HCT116 (cell line): ENCODE results near the gene PRIMPOL. TPM values are rescaled to one million over a fixed set of nuclear protein-coding genes. Genes with fewer than 3 reads are reported as not detected.
"Not testable (repeated sequence)": the region's sequence is repeated elsewhere in the genome, so short reads cannot be mapped to it uniquely, and the experiment has no call there.

Experiments used
- ATAC-seq: fragments of 200-7000 bp; cut with Tn5 transposase; 2 replicates; pipeline ENCODE4 v1.9.1; 2020; ENCODE audit warnings: mild to moderate bottlenecking, moderate library complexity
- BruUV-seq: library from RNA; stranded (reverse); fragments of 400-500 nt; replicated peaks from 2 replicates; lab custom pipeline; 2021; lab: Mats Ljungman, UMichigan
- CTCF ChIA-PET: fragments of 300-600 bp; sonication (Branson Sonifier 250); formaldehyde crosslinking; loops from one replicate; lab custom pipeline; 2021; ENCODE audit warnings: antibody characterized with exemption; lab: Charles Lee
- POLR2A ChIA-PET: fragments of 300-600, 350-600 bp; sonication (Branson Sonifier 250); formaldehyde crosslinking; loops from one replicate; lab custom pipeline; 2021; ENCODE audit warnings: antibody characterized with exemption; lab: Charles Lee
- RAD21 ChIA-PET, 2 experiments: fragments of 300-600 bp; sonication (Branson Sonifier 250); formaldehyde crosslinking; loops; one replicate each; lab custom pipeline; 2023; ENCODE audit warnings: low total read pairs in 2 of 2; ENCODE audit not compliant: uncharacterized antibody in 2 of 2, unreplicated experiment in 2 of 2, low non-redundant PET in 1 of 2; lab: Charles Lee
- DNase-seq: peaks from one replicate; pipeline ENCODE4 v3.0.0-alpha.2; 2010; ENCODE audit warnings: low read depth, low spot score
- H2AFZ ChIP-seq: fragments of 200-600 bp; shearing (Covaris generic), sonication (generic); 2 replicates; pipeline ENCODE4 v1.6.1; 2017; ENCODE audit warnings: low read depth, mixed run types, mixed read lengths, antibody characterized with exemption, low read length; ENCODE audit not compliant: poor library complexity, severe bottlenecking
- H3K27ac ChIP-seq: 2 replicates; pipeline ENCODE4 v1.5.1; 2012; ENCODE audit warnings: low read depth, low read length
- H3K27me3 ChIP-seq: fragments of 200-600 bp; sonication (generic); 2 replicates; pipeline ENCODE4 v1.6.1; 2016; ENCODE audit warnings: mixed run types, low read length, mixed read lengths; ENCODE audit not compliant: insufficient read depth
- H3K36me3 ChIP-seq, 2 experiments: fragments of 200-500 bp in 1 of 2; fragments of 200-600 bp in 1 of 2; sonication (Bioruptor generic) in 1 of 2; sonication (generic) in 1 of 2; 2 replicates each; pipeline versions ENCODE4 v1.5.1 to v1.6.1; 2014 to 2016; ENCODE audit warnings: low read length in 2 of 2, inconsistent platforms in 1 of 2, mixed read lengths in 1 of 2, mixed run types in 1 of 2; ENCODE audit not compliant: insufficient read depth in 2 of 2, control insufficient read depth in 1 of 2
- H3K4me1 ChIP-seq, 2 experiments: fragments of 200-600 bp in 1 of 2; sonication (generic) in 1 of 2; 2 replicates each; pipeline versions ENCODE4 v1.5.1 to v1.6.1; 2012 to 2017; ENCODE audit warnings: low read length in 2 of 2, inconsistent platforms in 1 of 2, mild to moderate bottlenecking in 1 of 2, mixed read lengths in 1 of 2, mixed run types in 1 of 2, moderate library complexity in 1 of 2; ENCODE audit not compliant: insufficient read depth in 2 of 2, control insufficient read depth in 1 of 2
- H3K4me2 ChIP-seq: fragments of 200-600 bp; sonication (generic); 2 replicates; pipeline ENCODE4 v1.6.1; 2017; ENCODE audit warnings: mixed run types, low read length, mixed read lengths
- H3K4me3 ChIP-seq, 2 experiments: fragments of 200-600 bp in 1 of 2; sonication (generic) in 1 of 2; replicated peaks in 1 of 2; 2 replicates each; pipeline ENCODE4 v1.5.1; 2011 to 2016; ENCODE audit warnings: low read length in 2 of 2, control low read depth in 1 of 2, low read depth in 1 of 2, mild to moderate bottlenecking in 1 of 2, mixed read lengths in 1 of 2, mixed run types in 1 of 2
- H3K79me2 ChIP-seq: fragments of 200-600 bp; sonication (generic); 2 replicates; pipeline ENCODE4 v1.6.1; 2017; ENCODE audit warnings: mild to moderate bottlenecking, mixed run types, low read length, moderate library complexity, mixed read lengths; ENCODE audit not compliant: insufficient read depth
- H3K9ac ChIP-seq: fragments of 200-600 bp; sonication (generic); 2 replicates; pipeline ENCODE4 v1.6.1; 2016; ENCODE audit warnings: low read length, mixed read lengths
- H3K9me2 ChIP-seq: fragments of 200-600 bp; sonication (generic), shearing (Covaris generic); 2 replicates; pipeline ENCODE4 v1.6.1; 2017; ENCODE audit warnings: mixed run types, mild to moderate bottlenecking, moderate library complexity; ENCODE audit not compliant: insufficient read depth
- H3K9me3 ChIP-seq, 2 experiments: fragments of 200-500 bp in 1 of 2; fragments of 200-600 bp in 1 of 2; sonication (Bioruptor generic) in 1 of 2; sonication (generic) in 1 of 2; 2 replicates each; pipeline ENCODE4 v1.6.1; 2014 to 2017; ENCODE audit warnings: low read length in 2 of 2, mixed read lengths in 2 of 2, inconsistent platforms in 1 of 2, low read depth in 1 of 2, mild to moderate bottlenecking in 1 of 2, mixed run types in 1 of 2, moderate library complexity in 1 of 2; ENCODE audit not compliant: control insufficient read depth in 1 of 2, insufficient read depth in 1 of 2
- H4K20me1 ChIP-seq: fragments of 200-600 bp; sonication (generic), shearing (Covaris generic); 2 replicates; pipeline ENCODE4 v1.6.1; 2017; ENCODE audit warnings: mixed run types, mild to moderate bottlenecking, moderate library complexity; ENCODE audit not compliant: insufficient read depth
- CBX3 ChIP-seq: IDR thresholded peaks from 2 replicates; pipeline ENCODE4 v1.6.1; 2012; ENCODE audit warnings: low read depth
- EZH2 ChIP-seq: fragments of 200-600 bp; sonication (generic); IDR thresholded peaks from 2 replicates; pipeline ENCODE4 v1.6.1; 2017; ENCODE audit warnings: antibody characterized with exemption, mixed run types
- EZH2phosphoT487 ChIP-seq: fragments of 200-600 bp; IDR thresholded peaks from 2 replicates; pipeline ENCODE4 v1.6.1; 2018; ENCODE audit warnings: antibody characterized with exemption, borderline replicate concordance
- SIN3A ChIP-seq: IDR thresholded peaks from 2 replicates; pipeline ENCODE4 v1.6.1; 2012; ENCODE audit warnings: low read depth
- YY1 ChIP-seq: IDR thresholded peaks from 2 replicates; pipeline ENCODE4 v1.6.1; 2011; ENCODE audit warnings: low read length, low read depth, moderate library complexity, mild to moderate bottlenecking; ENCODE audit not compliant: insufficient replicate concordance; ENCODE audit errors: extremely low read depth
- intact Hi-C: fragments of 100-400 bp; cut with micrococcal nuclease; formaldehyde crosslinking; loops from 2 replicates; pipeline ENCODE4 v1.10.0; 2022
- total RNA-seq: library from RNA; stranded (reverse); gene quantifications from one replicate; pipeline ENCODE4 v1.2.1, GENCODE V29; 2021; ENCODE audit not compliant: unreplicated experiment
- TF ChIP-seq, protein P1 (sequence below): IDR thresholded peaks from 2 replicates; pipeline ENCODE4 v1.6.1; 2012

Gene PRIMPOL
- total RNA-seq, 1 experiment from 2014 or later, result 11.3 TPM

DNA sequence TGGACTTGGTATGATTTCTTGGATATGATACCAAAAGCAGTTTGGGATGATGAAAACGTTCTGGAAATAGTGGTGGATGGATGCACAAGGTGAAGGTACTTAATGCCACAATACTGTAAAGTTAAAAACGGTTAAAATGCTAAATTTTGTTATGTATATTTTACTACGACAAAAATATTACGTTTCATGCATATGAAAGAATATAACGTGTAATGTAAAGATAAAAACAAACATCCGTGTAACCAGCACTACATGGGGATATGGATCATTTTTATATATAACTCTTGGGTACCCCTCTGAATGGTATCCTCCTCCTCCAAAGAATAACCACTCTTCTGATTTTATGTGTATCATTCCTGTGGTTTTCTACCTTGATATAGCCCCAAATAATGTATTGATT, 85.2 kb downstream of the PRIMPOL start:
- peak overlapping the region; percentile 90 for H3K9ac ChIP-seq
- H3K9me2 ChIP-seq, result no peaks in the 10 kb centered on the region
- no peaks in the 10 kb centered on the region for H3K27me3 ChIP-seq
- no peak overlapping the region for H3K27ac ChIP-seq
- CTCF ChIA-PET, result interaction anchor here (0.6 to 1.8 kb wide), 2 partner anchors 11 to 361 kb away, joined by 3 to 7 read pairs; no protein-coding TSS in a partner anchor
- RAD21 ChIA-PET, result no interaction called here
- no peak for ATAC-seq
- H3K4me1 ChIP-seq, result peaks cover 0 to 7% of the 10 kb centered on the region in 2 experiments; a peak in 2 of 4 replicates
- H3K9me3 ChIP-seq, result no peaks in the 10 kb centered on the region
- H3K4me2 ChIP-seq, result peak overlapping the region; percentile 84
- TF ChIP-seq, protein P1, sequence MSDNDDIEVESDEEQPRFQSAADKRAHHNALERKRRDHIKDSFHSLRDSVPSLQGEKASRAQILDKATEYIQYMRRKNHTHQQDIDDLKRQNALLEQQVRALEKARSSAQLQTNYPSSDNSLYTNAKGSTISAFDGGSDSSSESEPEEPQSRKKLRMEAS, result no peak
- TF ChIP-seq YY1, result no peak
- 0 out of 2 replicates have a peak, but pooled peaks have one; percentile 3 for TF ChIP-seq CBX3
- no peak for TF ChIP-seq EZH2phosphoT487
- TF ChIP-seq SIN3A, result no peak; the same call in 1 of the 2 replicates
- no peak for TF ChIP-seq EZH2
- peaks cover 39% of the 10 kb centered on the region for H3K79me2 ChIP-seq
- H2AFZ ChIP-seq, result no peak overlapping the region
- TSS peak; percentile 93 for BruUV-seq
- no peak for DNase-seq
- no peaks in the 10 kb centered on the region for H3K36me3 ChIP-seq
- POLR2A ChIA-PET, result interaction anchor here (0.7 to 1.3 kb wide), 3 partner anchors 11 to 87 kb away, joined by 3 to 4 read pairs (median 3); partner anchors contain the start of genes CASP3 and PRIMPOL
- no peaks in the 10 kb centered on the region for H4K20me1 ChIP-seq
- peak overlapping the region; percentile 34 to 81 for H3K4me3 ChIP-seq
- intact Hi-C loops, result loop anchor here (10.0 kb wide), 1 partner anchor 470 kb away; no protein-coding TSS in a partner anchor

DNA sequence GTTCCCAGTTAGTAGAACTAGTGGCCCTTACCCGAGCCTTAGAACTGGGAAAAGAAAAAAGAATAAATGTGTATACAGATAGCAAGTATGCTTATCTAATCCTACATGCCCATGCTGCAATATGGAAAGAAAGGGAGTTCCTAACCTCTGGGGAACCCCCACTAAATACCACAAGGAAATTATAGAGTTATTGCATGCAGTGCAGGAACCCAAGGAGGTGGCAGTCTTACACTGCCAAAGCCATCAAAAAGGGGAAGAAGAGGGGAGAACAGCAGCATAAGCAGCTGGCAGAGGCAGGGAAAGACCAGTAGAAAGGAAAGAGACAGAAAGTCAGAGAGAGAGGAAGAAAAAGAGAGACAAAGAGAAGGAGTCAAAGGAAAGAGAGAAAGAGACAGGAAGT, 90.0 kb downstream of the PRIMPOL start:
- H3K4me1 ChIP-seq, RAD21 ChIA-PET, H3K36me3 ChIP-seq, H3K4me3 ChIP-seq, H3K4me2 ChIP-seq, BruUV-seq, ATAC-seq, H4K20me1 ChIP-seq, H3K9me3 ChIP-seq, H3K9ac ChIP-seq, DNase-seq, H3K9me2 ChIP-seq, H3K27me3 ChIP-seq, CTCF ChIA-PET, H3K79me2 ChIP-seq, POLR2A ChIA-PET, H2AFZ ChIP-seq, H3K27ac ChIP-seq: not testable (repeated sequence)
- intact Hi-C loops, result loop anchor here (10.0 kb wide), 1 partner anchor 475 kb away; no protein-coding TSS in a partner anchor
